Osteocyte (in vitro differentiated cells): ENCODE measurements around the gene MORN4. TPM values are rescaled to one million over a fixed set of nuclear protein-coding genes. Genes with fewer than 3 reads are reported as not detected.

Source experiments
- DNase-seq: peaks from one replicate; pipeline ENCODE4 v3.0.0; 2021; ENCODE audit warnings: mixed read lengths; ENCODE audit not compliant: unreplicated experiment; ENCODE audit errors: extremely low spot score
- H3K27ac Mint-ChIP-seq: one replicate; pipeline ENCODE4 v1.8.0; 2021; ENCODE audit warnings: mild to moderate bottlenecking, mixed read lengths; ENCODE audit not compliant: unreplicated experiment
- H3K27me3 Mint-ChIP-seq: one replicate; pipeline ENCODE4 v1.8.0; 2021; ENCODE audit warnings: mixed read lengths; ENCODE audit not compliant: unreplicated experiment
- H3K36me3 Mint-ChIP-seq: one replicate; pipeline ENCODE4 v1.8.0; 2021; ENCODE audit warnings: mixed read lengths; ENCODE audit not compliant: unreplicated experiment
- H3K4me1 Mint-ChIP-seq: one replicate; pipeline ENCODE4 v1.8.0; 2021; ENCODE audit warnings: mixed read lengths; ENCODE audit not compliant: unreplicated experiment
- H3K4me3 Mint-ChIP-seq: one replicate; pipeline ENCODE4 v1.8.0; 2021; ENCODE audit warnings: mild to moderate bottlenecking, moderate library complexity, mixed read lengths; ENCODE audit not compliant: unreplicated experiment
- H3K9me3 Mint-ChIP-seq: one replicate; pipeline ENCODE4 v1.8.0; 2021; ENCODE audit warnings: mixed read lengths; ENCODE audit not compliant: unreplicated experiment
- CTCF ChIP-seq: fragments of 200-600 bp; sonication (generic); IDR thresholded peaks from 2 replicates; pipeline ENCODE4 v1.5.0; 2021; ENCODE audit warnings: antibody characterized with exemption, mild to moderate bottlenecking, moderate library complexity
- total RNA-seq: library from RNA; stranded (reverse); gene quantifications from 2 replicates; pipeline ENCODE4 v1.2.1, GENCODE V29; 2021

The MORN4 gene
- total RNA-seq, 1 donor from 2014 or later, result 13.3 TPM

- peak overlapping the region; percentile 40 for H3K27ac Mint-ChIP-seq
These were observed 62.4 kb downstream of the MORN4 start for GRCh38 chr10:97570789-97571471.

GRCh38 chr10:97570146-97570788 lies 63.0 kb downstream of the MORN4 start:
- Mint-ChIP-seq H3K4me3 (no peak overlapping the region), H3K9me3 (no peaks in the 10 kb centered on the region), H3K27ac (no peak overlapping the region), H3K27me3 (no peaks in the 10 kb centered on the region), H3K36me3 (peaks cover 4% of the 10 kb centered on the region), H3K4me1 (peaks cover 50% of the 10 kb centered on the region)
- TF ChIP-seq CTCF, result no peak
- no peak for DNase-seq

More at GRCh38 chr10:97570789-97571471, 62.4 kb downstream of the MORN4 start:
- Mint-ChIP-seq H3K36me3 (peaks cover 4% of the 10 kb centered on the region), H3K4me3 (no peak overlapping the region), H3K4me1 (peaks cover 55% of the 10 kb centered on the region), H3K9me3 (no peaks in the 10 kb centered on the region), H3K27me3 (no peaks in the 10 kb centered on the region)
- no peak for DNase-seq
- TF ChIP-seq CTCF, result no peak

- TF ChIP-seq CTCF, result no peak
- DNase-seq, result no peak
- Mint-ChIP-seq H3K36me3 (peaks cover 4% of the 10 kb centered on the region), H3K27ac (no peak overlapping the region), H3K4me1 (peaks cover 27% of the 10 kb centered on the region), H3K27me3 (no peaks in the 10 kb centered on the region), H3K4me3 (no peak overlapping the region), H3K9me3 (no peaks in the 10 kb centered on the region)
These were observed 65.4 kb downstream of the MORN4 start for GRCh38 chr10:97567891-97568290.

GRCh38 chr10:97566336-97566996 lies 66.8 kb downstream of the MORN4 start:
- Mint-ChIP-seq H3K36me3 (peaks cover 4% of the 10 kb centered on the region), H3K4me3 (no peak overlapping the region), H3K27me3 (no peaks in the 10 kb centered on the region), H3K9me3 (no peaks in the 10 kb centered on the region), H3K4me1 (peaks cover 16% of the 10 kb centered on the region), H3K27ac (no peak overlapping the region)
- DNase-seq, result no peak
- no peak for TF ChIP-seq CTCF

GRCh38 chr10:97564776-97565175 lies 68.5 kb downstream of the MORN4 start:
- no peak for DNase-seq
- H3K9me3 Mint-ChIP-seq, result no peaks in the 10 kb centered on the region
- H3K36me3 Mint-ChIP-seq, result peaks cover 4% of the 10 kb centered on the region
- H3K27me3 Mint-ChIP-seq, result no peaks in the 10 kb centered on the region
- no peak for TF ChIP-seq CTCF
- no peak overlapping the region for H3K27ac Mint-ChIP-seq
- no peak overlapping the region for H3K4me3 Mint-ChIP-seq
- H3K4me1 Mint-ChIP-seq, result peaks cover 8% of the 10 kb centered on the region
